ENCODE measurements around the gene ATP11C.

The ATP11C gene

DNA sequence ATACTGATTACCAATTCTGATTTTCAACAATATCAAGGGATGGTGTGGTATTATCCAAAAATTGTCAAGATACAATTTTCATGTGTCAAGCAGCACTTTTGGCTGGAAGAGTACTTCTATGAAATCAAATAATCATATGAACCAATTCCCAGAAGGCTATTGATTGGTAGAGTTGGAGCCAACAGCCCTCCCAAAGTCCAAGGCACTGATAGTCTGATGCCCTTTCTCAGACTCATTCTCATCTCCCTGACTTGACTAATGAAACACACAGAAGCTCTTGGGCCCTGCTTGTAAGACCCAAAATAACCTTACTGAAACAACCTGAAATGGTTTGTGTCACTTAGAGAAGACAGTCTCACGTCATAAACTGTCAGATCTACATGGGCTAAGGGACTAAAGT is 48.9 kb downstream of the ATP11C start:
- Histone ChIP-seq H4K20me1 (ENCODE audit: insufficient read depth) (no peaks in the 10 kb centered on the region), H3K79me2 (ENCODE audit: insufficient read depth, low read depth) (peaks cover 42% of the 10 kb centered on the region), H3K4me3 (IDR thresholded peaks at IDR 0.05; ENCODE audit: insufficient read depth, low read depth, low read length) (no peak overlapping the region)

DNA sequence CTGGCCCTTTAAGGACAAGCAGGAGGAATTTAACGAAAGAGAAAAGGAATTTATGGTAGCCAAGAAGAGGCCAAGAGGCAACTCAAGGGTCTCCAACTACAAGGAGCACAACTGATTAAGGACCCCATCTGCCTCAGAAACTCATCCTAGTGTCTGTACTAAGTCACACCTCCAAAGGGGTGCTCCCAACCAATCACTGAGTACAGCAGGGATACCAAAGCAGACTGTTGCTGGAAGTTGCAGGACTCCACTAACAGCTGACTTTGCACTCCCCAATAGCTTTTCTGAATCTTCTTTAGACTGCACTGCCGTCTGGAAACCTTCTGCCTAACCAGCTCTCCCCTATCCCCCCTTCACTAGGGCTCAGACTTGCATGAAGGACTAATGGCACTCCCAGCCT is 50.6 kb downstream of the ATP11C start:
- Histone ChIP-seq H3K4me2 (no peak overlapping the region), H3K4me3 (IDR thresholded peaks at IDR 0.05; ENCODE audit: insufficient read depth, low read depth, low read length) (no peak overlapping the region), H3K36me3 (ENCODE audit: insufficient read depth) (no peaks in the 10 kb centered on the region), H3K79me2 (ENCODE audit: insufficient read depth, low read depth) (peaks cover 28% of the 10 kb centered on the region), H3K27me3 (ENCODE audit: insufficient read depth, low read depth) (no peaks in the 10 kb centered on the region), H3K4me1 (ENCODE audit: low read depth, poor library complexity, severe bottlenecking) (no peaks in the 10 kb centered on the region), H2AFZ (ENCODE audit: low read depth) (no peak overlapping the region), H3K27ac (no peak overlapping the region), H3K9ac (no peak overlapping the region), H4K20me1 (ENCODE audit: insufficient read depth) (no peaks in the 10 kb centered on the region)
- TF ChIP-seq, protein P1, sequence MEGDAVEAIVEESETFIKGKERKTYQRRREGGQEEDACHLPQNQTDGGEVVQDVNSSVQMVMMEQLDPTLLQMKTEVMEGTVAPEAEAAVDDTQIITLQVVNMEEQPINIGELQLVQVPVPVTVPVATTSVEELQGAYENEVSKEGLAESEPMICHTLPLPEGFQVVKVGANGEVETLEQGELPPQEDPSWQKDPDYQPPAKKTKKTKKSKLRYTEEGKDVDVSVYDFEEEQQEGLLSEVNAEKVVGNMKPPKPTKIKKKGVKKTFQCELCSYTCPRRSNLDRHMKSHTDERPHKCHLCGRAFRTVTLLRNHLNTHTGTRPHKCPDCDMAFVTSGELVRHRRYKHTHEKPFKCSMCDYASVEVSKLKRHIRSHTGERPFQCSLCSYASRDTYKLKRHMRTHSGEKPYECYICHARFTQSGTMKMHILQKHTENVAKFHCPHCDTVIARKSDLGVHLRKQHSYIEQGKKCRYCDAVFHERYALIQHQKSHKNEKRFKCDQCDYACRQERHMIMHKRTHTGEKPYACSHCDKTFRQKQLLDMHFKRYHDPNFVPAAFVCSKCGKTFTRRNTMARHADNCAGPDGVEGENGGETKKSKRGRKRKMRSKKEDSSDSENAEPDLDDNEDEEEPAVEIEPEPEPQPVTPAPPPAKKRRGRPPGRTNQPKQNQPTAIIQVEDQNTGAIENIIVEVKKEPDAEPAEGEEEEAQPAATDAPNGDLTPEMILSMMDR (conservative IDR thresholded peaks at IDR 0.05; ENCODE audit: low read depth, low read length): no peak

More for the DNA sequence above, 48.9 kb downstream of the ATP11C start:
- H3K4me2 ChIP-seq: no peak overlapping the region
- TF ChIP-seq, protein P1 (conservative IDR thresholded peaks at IDR 0.05; ENCODE audit: low read depth, low read length): no peak
- no peak overlapping the region for H3K27ac ChIP-seq
- H3K4me1 ChIP-seq (ENCODE audit: low read depth, poor library complexity, severe bottlenecking): no peaks in the 10 kb centered on the region
- no peak overlapping the region for H2AFZ ChIP-seq (ENCODE audit: low read depth)
- H3K9ac ChIP-seq: no peak overlapping the region
- no peaks in the 10 kb centered on the region for H3K27me3 ChIP-seq (ENCODE audit: insufficient read depth, low read depth)
- H3K36me3 ChIP-seq (ENCODE audit: insufficient read depth): no peaks in the 10 kb centered on the region

DNA sequence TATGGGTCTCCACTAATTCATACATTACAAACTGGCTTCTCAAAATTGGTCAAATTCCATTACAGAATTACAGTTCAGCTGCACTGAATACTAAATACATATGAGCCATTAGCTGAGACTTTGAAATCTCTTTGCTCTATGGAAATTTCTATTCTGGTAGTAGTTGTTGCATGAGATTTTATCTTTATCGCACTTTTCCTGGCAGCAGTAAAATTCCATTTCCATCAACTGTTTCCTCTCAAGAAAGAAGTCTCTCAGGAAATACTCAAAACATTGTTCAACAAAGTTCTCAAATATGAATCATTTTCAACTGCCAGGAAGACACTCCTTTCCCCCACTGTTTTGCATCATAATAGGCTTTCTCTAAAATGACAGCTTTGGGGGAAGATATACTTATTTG is 51.3 kb downstream of the ATP11C start:
- H3K27me3 ChIP-seq (ENCODE audit: insufficient read depth, low read depth): no peaks in the 10 kb centered on the region
- no peaks in the 10 kb centered on the region for H3K36me3 ChIP-seq (ENCODE audit: insufficient read depth)
- no peak overlapping the region for H2AFZ ChIP-seq (ENCODE audit: low read depth)
- H3K4me1 ChIP-seq (ENCODE audit: low read depth, poor library complexity, severe bottlenecking): no peaks in the 10 kb centered on the region
- no peak overlapping the region for H3K4me3 ChIP-seq (IDR thresholded peaks at IDR 0.05; ENCODE audit: insufficient read depth, low read depth, low read length)
- TF ChIP-seq, protein P1 (conservative IDR thresholded peaks at IDR 0.05; ENCODE audit: low read depth, low read length): no peak
- H3K4me2 ChIP-seq: no peak overlapping the region
- peaks cover 26% of the 10 kb centered on the region for H3K79me2 ChIP-seq (ENCODE audit: insufficient read depth, low read depth)
- no peak overlapping the region for H3K9ac ChIP-seq
- no peak overlapping the region for H3K27ac ChIP-seq
- H4K20me1 ChIP-seq (ENCODE audit: insufficient read depth): no peaks in the 10 kb centered on the region

DNA sequence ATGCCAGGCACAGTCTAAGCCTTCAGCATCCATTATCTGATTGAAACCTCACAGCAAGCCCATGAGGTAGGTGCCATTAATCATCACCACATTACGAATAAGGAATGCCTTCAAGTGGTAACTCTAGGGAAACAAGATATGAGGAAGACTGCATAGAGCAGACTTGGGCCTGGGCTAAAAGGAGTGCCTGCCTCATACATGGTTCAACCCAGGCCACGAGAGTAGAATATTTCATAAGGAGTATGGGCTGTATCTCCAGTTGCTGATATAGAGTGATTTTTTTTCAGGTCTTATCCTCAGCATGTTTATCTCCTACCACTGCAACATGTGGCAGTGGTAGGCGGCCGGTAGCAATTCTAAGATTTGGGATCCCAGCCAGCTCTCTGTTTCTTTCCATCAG is 51.7 kb downstream of the ATP11C start:
- TF ChIP-seq, protein P1 (conservative IDR thresholded peaks at IDR 0.05; ENCODE audit: low read depth, low read length): no peak
- Histone ChIP-seq H4K20me1 (ENCODE audit: insufficient read depth) (no peaks in the 10 kb centered on the region), H3K4me1 (ENCODE audit: low read depth, poor library complexity, severe bottlenecking) (no peaks in the 10 kb centered on the region), H2AFZ (ENCODE audit: low read depth) (no peak overlapping the region), H3K79me2 (ENCODE audit: insufficient read depth, low read depth) (peaks cover 26% of the 10 kb centered on the region), H3K4me3 (IDR thresholded peaks at IDR 0.05; ENCODE audit: insufficient read depth, low read depth, low read length) (no peak overlapping the region), H3K27me3 (ENCODE audit: insufficient read depth, low read depth) (no peaks in the 10 kb centered on the region), H3K9ac (no peak overlapping the region), H3K4me2 (no peak overlapping the region), H3K27ac (no peak overlapping the region), H3K36me3 (ENCODE audit: insufficient read depth) (no peaks in the 10 kb centered on the region)
